HG03196 (cell line): ENCODE results near the gene DCUN1D4.

Source experiments
- ATAC-seq: cut with Tn5 transposase; IDR thresholded peaks from one replicate; pipeline ENCODE4 v1.9.1; 2021; ENCODE audit not compliant: unreplicated experiment

Gene DCUN1D4

GRCh38 chr4:51960486-51960885 lies 117.5 kb downstream of the DCUN1D4 start:
- no peak for ATAC-seq

GRCh38 chr4:51963841-51964517 lies 121.0 kb downstream of the DCUN1D4 start:
- no peak for ATAC-seq

GRCh38 chr4:51965862-51966261 lies 122.9 kb downstream of the DCUN1D4 start:
- ATAC-seq: no peak
